Measurements from ENCODE around the gene FOXN3. TPM values are rescaled to one million over a fixed set of nuclear protein-coding genes. Genes with fewer than 3 reads are reported as not detected.

Gene FOXN3
- total RNA-seq, 1 donor from 2014 or later, result 27.8 TPM

- TF ChIP-seq, protein P1, sequence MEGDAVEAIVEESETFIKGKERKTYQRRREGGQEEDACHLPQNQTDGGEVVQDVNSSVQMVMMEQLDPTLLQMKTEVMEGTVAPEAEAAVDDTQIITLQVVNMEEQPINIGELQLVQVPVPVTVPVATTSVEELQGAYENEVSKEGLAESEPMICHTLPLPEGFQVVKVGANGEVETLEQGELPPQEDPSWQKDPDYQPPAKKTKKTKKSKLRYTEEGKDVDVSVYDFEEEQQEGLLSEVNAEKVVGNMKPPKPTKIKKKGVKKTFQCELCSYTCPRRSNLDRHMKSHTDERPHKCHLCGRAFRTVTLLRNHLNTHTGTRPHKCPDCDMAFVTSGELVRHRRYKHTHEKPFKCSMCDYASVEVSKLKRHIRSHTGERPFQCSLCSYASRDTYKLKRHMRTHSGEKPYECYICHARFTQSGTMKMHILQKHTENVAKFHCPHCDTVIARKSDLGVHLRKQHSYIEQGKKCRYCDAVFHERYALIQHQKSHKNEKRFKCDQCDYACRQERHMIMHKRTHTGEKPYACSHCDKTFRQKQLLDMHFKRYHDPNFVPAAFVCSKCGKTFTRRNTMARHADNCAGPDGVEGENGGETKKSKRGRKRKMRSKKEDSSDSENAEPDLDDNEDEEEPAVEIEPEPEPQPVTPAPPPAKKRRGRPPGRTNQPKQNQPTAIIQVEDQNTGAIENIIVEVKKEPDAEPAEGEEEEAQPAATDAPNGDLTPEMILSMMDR (conservative IDR thresholded peaks at IDR 0.05; ENCODE audit: low read depth, low read length), result no peak
- DNase-seq (ENCODE audit: low read depth), result no peak
- H3K4me3 ChIP-seq (ENCODE audit: low read depth, low read length), result no peak overlapping the region
These were observed 14.7 kb downstream of the FOXN3 start for GRCh38 chr14:89402363-89402762.

GRCh38 chr14:89401761-89402160 lies 15.3 kb downstream of the FOXN3 start:
- no peak for DNase-seq (ENCODE audit: low read depth)
- TF ChIP-seq, protein P1 (conservative IDR thresholded peaks at IDR 0.05; ENCODE audit: low read depth, low read length), result no peak
- no peak overlapping the region for H3K4me3 ChIP-seq (ENCODE audit: low read depth, low read length)

- H3K4me3 ChIP-seq (ENCODE audit: low read depth, low read length), result no peak overlapping the region
- TF ChIP-seq, protein P1 (conservative IDR thresholded peaks at IDR 0.05; ENCODE audit: low read depth, low read length), result no peak
- no peak for DNase-seq (ENCODE audit: low read depth)
These were observed 15.8 kb downstream of the FOXN3 start for GRCh38 chr14:89401241-89401640.

DNA sequence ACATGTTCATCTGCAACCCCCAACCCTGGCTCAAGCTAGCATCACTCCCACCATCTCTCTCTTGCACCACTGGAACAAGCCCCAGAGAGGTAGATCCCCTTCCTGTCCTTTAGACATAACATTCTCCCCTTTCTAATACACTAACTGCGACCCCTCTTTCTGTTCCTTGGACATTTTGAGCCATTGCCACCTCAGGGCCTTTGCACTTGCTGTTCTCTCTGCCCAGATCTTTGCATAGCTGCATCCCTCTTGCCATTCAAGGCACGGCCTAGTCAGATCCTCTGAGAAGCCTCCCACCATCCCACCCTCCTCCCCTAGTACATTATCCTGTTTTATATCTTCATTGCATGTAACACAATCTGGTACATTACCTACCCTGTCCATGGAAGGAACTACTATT lies 16.5 kb downstream of the FOXN3 start:
- no peak overlapping the region for H3K4me3 ChIP-seq (ENCODE audit: low read depth, low read length)
- no peak for DNase-seq (ENCODE audit: low read depth)
- TF ChIP-seq, protein P1 (conservative IDR thresholded peaks at IDR 0.05; ENCODE audit: low read depth, low read length), result no peak

DNA sequence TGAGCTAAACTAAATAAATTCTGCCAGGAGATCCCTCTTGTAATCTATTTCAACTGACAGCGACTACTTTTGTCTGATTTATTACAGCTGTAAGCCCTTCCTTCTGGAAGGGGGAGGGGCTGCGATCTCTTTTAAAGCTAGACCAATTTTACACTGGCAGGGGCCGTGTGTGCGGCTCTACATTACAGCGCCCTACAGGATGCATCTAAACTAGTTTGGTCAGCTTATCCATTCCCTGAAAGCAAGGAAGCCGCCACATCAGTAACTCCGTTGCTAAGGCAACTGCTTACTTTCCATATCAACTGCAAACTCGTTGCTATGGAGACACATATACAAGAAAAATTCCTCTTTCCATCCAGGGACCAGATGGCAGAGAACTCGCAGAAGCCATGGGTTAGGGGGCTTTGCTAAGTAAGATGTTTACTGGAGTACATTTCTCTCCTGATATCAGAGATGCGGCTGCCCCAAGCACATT lies 17.4 kb downstream of the FOXN3 start:
- no peak for DNase-seq (ENCODE audit: low read depth)
- H3K4me3 ChIP-seq (ENCODE audit: low read depth, low read length), result no peak overlapping the region
- TF ChIP-seq, protein P1 (conservative IDR thresholded peaks at IDR 0.05; ENCODE audit: low read depth, low read length), result no peak

DNA sequence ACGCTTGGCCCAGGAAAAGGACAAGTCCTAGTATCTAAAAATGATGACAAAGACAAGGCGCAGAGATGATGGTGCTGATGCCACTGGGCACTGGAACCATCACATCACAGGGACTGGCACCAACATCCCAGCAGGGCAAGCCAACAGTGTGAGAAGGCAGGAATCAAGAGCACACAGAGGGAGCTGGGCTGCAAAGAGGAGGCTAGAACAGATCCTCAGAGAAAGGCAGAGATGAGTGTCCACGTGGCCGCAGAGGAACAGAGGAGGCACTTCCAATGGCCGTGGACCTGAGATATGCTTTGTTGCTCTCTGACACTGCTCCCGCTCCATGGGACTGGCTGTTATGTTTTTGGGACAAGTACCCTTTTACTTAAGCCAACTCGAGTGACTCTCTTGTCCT lies 17.9 kb downstream of the FOXN3 start:
- TF ChIP-seq, protein P1 (conservative IDR thresholded peaks at IDR 0.05; ENCODE audit: low read depth, low read length), result no peak
- no peak overlapping the region for H3K4me3 ChIP-seq (ENCODE audit: low read depth, low read length)
- DNase-seq (ENCODE audit: low read depth), result no peak

DNA sequence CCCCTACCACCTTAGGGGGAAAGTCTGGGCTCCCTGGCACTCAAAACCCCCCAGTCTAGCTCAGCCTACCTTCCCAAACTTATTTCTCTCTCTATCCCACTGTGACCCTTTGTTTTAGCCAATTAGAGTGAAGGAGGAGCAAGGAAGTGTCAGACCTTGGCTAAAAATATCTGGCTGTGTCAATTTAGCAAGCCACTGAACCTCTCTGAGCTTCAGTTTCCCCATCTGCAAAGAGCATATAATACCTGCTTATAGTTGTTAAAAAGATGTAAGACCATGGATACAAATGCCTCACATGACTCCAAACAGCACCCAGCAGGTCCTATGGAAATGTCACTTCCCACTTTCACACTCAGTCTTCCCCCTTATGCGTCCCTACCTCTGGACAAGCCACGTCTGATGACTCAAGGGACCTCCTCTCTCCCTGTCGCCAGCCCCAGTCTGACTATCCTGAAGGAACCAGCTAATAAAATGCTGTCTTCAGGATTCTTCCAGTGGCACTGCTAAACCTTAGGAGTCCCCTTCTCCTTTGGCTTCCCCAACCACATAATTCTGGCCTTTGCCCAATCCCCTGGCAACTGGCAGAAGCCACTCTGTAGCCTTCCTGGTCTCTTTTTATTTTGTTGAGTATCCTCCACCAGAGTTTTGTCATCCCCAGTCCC lies 19.3 kb downstream of the FOXN3 start:
- no peak overlapping the region for H3K4me3 ChIP-seq (ENCODE audit: low read depth, low read length)
- no peak for DNase-seq (ENCODE audit: low read depth)
- TF ChIP-seq, protein P1 (conservative IDR thresholded peaks at IDR 0.05; ENCODE audit: low read depth, low read length), result no peak
